T-helper 2 cell treated with Interferon-gamma antibody and Interleukin-4, amounts not matched to agents 100 ng/mL and 5 ng/mL, for 36 hours (primary cell): ENCODE results near the gene UTP11. TPM values are rescaled to one million over a fixed set of nuclear protein-coding genes. Genes with fewer than 3 reads are reported as not detected.

ENCODE experiments used
- intact Hi-C: fragments of 100-400 bp; cut with micrococcal nuclease; formaldehyde crosslinking; loops from one replicate; pipeline ENCODE4 v1.15.1; 2023
- total RNA-seq: library from RNA; stranded (reverse); gene quantifications from 2 replicates; pipeline ENCODE4 v1.2.3, GENCODE V29; 2022

UTP11 gene
- total RNA-seq, 1 donor from 2014 or later: 47.0 TPM

DNA sequence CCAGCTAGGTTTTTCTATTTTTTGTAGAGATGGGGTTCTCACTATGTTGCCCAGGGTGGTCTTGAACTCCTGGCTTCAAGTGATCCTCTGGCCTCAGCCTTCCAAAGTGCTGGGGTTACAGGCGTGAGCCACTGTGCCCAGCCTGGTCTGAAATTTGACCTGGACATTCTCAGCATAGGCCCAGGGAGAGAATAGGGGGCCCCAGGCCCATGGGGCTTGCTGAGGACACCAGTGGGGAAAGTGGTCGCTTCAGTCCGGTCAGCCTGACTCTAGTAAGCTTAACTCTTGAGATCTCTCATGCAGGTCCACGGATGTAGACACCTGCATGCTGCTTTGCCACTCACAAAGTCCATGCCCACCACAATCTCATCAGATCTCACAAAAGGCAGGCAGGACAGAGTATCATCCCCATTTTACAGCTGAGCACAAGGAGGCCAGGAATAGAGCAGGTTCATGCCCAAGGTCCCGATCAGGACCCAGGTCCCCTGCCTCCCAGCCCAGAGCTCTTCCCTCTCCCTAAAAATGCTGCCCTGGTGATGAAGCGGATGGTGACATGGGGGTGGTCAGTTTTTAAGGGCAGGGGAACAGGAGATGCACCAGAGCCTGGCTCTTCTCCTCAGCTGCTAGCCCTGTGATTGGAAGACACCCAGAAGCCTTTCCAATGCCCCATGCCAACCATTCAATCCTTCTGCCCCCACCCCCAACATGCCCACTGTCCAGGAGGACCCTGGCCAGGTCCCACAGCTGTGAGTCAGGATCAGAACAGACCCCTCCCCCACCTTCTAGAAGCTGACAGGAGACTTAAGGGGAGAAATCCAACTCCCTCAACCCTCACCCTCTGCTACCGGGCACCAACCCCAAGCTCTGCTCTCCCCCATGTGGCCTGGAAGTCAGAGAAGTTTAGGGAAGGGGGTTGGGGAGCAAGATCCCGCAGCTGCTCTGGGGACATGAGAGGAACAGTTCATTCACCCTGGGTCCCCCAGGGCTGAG, 9.0 kb upstream of the UTP11 start:
- intact Hi-C loops: loop anchor here (2.0 kb wide), 1 partner anchor 13 kb away; the partner anchor contains the start of gene SF3A3

DNA sequence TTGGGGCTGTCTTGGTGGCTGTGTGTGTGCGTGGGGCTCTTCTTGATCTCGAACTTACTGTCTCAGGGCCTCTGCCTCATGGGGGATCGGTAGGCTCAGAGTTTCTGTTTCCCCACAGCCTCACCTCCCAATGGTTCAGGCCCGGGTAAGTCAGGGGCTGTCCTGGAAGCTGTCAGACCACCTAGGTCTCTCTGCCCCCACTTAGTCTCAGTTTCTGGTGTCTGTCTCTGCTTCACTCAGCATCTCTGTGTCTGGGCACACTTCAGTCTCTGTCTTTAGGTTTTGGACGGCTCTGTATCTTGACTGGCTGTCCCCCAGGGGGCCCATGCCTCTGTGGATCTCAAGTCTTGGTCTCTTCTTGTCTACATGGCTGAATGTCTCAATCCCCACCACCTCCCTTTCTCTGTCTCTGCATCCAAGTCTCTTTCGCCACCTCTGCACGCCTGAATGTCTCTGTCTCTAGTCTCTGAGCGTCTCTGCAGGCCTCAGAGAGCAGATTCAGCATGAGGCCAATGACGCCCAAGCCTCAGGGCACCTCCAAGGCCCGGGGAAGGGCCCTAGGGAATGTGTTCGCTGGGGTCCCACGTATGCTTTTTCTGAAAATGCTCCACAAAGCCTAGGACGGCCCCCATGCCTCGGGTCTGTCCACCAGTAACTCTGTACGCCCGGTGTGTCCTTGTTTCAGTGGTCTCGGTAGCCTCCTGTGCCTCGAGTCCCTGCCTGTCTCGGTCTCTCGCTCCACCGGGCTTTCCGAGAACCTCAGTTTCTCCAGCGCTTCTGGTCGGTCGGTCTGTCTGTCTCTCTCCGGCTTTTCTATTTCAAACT, 8.0 kb upstream of the UTP11 start:
- intact Hi-C loops: loop anchor here (2.0 kb wide), 1 partner anchor 14 kb away; the partner anchor contains the start of gene SF3A3

DNA sequence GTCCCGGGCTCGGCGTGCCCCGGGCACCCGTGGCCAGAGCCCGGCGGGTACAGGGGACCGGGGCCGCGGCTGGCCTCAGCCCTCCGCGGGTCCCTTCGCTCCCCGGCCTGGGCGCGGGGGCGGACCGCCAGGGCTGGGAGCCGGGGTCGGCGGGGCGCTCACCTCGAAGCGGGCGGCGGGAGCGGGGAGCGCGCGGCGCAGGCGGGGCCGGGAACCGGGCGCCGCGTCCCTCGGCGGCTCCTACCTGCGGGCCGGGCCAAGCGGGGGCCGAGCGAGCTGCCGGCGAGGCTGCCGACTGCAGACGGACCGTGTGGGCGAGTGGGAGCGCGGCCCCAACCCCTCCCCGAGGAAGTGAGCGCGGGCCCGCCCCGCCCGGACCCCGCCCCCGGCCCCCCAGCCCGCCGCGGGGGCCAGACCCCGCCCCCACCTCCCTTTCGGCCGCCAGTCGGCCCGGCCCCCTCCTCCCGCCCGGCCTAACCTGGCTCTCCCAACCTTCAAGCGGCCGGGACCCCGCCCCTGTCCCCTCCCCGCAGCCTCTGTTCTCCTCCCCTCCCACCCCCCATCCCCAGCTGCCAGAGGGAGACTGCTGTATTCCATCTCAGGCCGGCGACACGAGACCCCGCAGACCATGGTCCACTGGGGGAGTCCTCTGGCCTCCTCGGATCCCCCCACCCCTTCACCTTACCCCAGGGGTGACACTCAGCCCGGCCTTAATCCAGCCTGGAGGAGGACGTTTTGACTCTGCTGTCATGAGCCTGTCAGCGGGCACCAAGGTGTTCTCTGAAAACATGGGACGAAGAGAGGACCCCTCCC, 7.1 kb upstream of the UTP11 start, which contains the start of gene FHL3:
Gene FHL3 (minus strand): TSS at position 320 of the 813 bp plus-strand sequence. CDS start 6,102 bp downstream, outside the sequence.
- intact Hi-C loops: loop anchor here (2.0 kb wide), 1 partner anchor 15 kb away; the partner anchor contains the start of gene SF3A3

DNA sequence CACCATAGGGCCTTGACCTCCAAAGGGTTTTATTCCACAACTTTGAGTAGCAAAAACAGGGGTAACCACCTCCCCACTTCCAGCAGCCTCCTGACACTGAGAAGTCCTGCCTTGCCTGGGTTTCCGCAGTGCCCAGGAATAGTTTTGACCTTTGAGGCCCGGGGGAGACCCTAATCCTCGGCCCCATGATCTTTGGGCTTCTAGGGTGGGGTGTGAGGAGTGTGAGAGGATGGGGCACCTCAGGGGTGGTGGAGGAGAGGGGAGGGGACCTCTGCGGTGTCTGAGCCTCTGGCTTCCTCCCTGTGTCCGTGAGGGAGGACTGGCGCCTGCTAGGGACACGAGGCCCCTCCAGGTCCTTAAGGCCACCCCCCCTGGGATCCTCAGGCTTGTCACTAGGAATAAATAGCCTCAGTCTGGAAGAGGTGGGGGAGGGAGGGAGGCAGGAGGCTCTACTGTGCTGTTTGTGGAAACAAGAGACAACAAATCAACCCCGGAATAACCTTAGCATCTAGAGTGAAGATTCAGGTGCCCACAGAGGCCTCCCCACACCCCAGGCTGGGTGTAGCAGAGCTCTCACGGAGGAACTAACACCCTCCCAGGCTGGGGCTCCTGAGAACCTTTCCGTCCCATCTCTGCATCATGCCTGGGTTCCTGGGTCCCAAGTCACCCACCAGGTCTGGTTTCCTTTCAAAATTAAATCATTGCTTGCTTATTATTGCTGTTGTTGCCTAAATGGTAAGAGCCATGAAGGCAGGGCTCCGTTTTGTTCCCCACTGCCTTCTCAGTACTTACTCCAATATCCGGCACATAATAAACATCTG, 6.3 kb upstream of the UTP11 start:
- intact Hi-C loops: no loop called here

DNA sequence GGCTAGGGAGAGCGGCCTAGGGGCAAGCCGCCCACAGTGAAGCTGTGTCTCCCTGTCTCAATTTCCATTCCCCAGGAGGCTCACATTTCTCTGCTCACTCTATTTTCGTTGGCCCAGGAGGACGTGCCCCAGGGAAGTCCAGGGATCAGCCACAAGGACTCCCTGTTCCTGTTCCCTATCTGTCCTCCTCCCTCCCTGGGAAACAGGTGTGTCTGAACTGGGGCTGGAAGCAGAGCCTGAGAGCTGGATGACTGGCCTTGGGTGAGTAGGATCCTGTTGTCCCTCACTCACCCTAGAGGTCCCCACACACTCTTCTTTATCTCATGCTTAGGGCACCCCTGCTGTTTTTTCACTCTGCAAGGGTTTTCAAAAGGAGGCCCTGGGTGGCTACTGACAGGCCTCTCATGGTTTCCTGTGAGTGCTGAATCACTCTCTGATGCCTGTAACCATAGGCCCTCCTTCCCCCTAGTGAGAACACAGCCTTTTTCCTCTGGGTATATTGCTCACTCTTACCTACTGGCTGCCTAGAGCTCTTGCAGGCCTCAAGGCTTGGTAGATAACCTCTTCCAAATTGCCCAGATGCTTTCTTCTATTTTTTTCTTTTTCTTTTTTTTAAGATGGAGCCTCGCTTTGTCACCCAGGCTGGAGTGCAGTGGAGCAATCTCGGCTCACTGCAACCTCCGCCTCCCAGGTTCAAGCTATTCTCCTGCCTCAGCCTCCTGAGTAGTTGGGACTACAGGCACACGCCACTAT, 3.3 kb upstream of the UTP11 start:
- intact Hi-C loops: no loop called here

DNA sequence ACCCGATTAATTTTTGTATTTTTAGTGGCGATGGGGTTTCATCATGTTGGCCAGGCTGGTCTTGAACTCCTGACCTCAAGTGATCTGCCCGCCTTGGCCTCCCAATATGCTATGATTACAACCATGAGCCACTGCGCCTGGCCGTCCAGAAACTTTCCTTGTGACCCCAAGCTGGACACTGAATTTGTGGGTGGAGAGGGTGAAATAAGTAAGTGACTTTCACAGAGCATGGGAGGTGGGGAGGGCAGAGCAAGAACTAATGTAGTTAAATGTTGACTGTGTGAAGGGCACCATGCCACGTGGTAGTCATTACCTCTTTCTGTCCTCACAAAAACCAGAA, 2.7 kb upstream of the UTP11 start:
- intact Hi-C loops: loop anchor here (5.0 to 10.0 kb wide), 3 partner anchors 78 to 1865 kb away; partner anchors contain the start of genes C1orf122, TRAPPC3 and YRDC

DNA sequence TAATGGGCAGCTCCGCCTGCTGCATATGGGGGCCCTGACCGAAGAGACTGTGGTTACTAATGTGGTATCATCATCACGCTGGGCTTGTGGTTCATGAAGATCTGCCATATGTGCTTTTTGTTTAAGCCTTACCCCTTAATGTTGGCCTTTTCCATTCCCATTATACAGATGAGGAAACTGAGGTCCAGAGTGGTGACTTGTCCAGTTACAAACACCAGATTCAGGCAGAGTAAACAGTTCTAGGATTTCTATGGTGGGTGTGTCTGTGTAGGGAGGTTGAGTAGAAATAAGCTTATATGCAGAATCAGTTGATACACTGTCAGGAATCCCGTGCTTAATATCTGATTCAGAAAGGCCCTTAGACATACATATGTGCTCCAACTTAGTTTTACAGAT, 691 bp downstream of the UTP11 start:
- intact Hi-C loops: loop anchor here (2.0 to 10.0 kb wide), 4 partner anchors 18 to 1868 kb away; partner anchors contain the start of genes C1orf122, TRAPPC3 and YRDC

DNA sequence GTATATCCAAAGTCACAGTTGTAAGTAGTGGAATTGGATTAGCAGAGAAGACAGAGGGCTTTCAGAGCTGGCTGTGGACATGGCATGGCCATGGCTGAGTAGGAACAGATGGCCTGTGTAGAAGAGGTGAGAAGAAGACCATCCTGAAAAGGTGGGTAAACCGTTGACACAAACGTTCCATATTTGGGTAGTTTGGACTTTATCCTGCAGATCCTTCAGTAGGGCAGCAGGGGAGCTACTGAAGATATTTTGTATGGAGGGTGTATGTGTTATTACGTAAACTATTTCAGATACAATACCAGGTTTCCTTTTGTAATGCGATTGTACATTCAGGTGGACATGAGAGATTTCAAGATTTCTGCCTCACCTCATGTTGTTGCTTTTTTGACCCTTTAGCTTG, 1.6 kb downstream of the UTP11 start:
- intact Hi-C loops: loop anchor here (5.0 to 10.0 kb wide), 3 partner anchors 82 to 1869 kb away; partner anchors contain the start of genes C1orf122, TRAPPC3 and YRDC

DNA sequence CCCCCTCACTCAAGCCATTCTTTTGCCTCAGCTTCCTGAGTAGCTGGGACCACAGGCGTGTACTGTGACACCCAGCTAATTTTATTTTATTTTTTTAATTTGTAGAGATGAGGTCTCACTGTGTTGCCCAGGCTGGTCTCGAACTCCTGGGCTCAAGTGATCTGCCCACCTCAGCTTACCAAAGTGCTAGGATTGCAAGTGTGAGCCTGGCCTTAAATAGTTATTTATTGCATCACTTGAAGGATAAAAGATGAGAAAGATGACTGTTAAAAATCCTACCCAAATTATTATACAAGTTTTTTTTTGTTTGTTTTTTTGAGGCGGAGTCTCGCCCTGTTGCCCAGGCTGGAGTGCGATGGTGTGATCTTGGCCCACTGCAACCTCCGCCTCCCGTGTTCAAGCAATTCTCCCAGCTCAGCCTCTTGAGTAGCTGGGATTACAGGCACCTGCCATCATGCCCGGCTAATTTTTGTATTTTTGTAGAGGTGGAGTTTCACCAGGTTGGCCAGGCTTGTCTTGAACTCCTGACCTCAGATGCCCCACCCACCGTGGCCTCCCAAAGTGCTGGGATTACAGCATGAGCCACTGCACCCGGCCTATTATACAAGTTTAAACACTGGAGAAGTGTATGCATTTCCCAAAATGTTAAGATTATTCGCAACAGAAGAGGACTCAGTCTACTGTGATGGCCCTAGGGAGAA, 2.3 kb downstream of the UTP11 start:
- intact Hi-C loops: loop anchor here (5.0 to 10.0 kb wide), 3 partner anchors 83 to 1870 kb away; partner anchors contain the start of genes C1orf122, TRAPPC3 and YRDC

DNA sequence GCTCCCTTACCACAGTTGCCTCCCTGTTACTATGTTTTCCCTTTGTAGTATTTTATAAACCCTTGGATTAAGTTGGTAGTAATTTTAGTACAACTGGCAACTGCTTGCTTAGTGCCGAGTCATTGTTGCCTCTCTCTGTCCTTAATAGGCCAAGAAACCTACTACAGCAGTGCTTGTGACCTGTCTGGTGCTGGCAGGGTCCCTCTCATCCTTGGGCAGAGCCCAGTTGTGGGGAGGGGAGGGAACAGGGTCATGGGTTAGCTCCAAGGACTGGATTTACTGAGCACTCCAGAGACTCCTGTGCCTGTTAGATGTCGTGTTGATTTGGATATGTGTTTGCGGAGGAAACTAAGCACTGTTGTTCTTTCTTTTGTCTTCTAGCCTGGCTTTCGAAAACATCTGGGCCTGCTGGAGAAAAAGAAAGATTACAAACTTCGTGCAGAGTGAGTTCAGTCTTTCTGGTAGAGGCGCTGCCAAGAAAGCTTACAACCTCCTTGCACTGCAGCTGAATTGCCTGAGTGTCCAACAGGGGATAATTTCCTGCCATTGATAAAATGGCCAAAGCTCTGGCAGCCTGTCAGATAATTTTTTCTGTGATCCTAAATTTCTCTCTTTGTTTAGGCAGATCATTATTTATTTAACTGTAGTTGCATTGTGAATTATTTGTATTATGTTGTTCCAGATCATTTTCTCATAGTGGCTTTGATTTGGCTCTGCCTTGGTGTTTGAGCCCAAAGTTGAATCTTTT, 3.6 kb downstream of the UTP11 start:
- intact Hi-C loops: loop anchor here (10.0 kb wide), 1 partner anchor 1871 kb away; the partner anchor contains the start of gene TRAPPC3

DNA sequence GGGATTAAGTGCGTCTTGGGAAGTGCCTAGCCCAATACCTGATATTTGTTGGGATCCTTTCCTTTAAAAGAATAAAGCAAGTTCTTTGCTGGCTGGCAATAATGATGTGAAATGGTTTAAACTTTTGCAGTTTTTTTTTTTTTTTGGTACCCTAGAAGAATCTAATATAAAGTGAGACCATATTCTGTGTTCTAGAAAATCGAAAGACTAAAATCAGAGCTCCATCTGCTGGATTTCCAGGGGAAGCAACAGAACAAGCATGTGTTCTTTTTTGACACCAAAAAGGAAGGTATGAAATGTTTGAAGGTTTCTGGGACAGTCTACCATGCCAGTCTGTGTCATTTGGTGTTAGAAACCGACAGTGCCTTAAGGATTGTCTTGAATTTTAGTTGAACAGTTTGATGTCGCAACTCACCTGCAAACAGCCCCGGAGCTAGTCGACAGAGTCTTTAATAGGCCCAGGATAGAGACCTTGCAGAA, 6.4 kb downstream of the UTP11 start:
- intact Hi-C loops: loop anchor here (1.0 to 10.0 kb wide), 3 partner anchors 29 to 1874 kb away; partner anchors contain the start of genes SF3A3 and TRAPPC3

DNA sequence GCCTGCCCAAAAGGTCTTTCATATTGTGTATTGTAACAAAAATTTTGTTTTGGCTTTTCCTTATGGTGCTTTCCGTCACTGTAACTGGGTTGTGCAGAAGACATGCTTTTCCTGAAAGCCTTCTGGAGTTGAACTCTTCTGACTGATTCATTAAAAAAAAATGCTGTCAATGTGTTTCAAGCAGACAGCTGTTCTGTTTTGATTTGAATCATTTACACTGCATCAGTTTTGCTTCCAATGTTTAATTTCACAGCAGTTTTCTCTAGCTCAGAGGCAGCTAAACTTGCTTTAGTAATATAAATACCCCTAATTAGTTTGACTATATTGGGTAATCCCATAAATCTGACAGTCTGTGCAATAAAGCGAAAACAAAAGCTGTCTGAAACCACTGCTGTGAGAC, 7.9 kb downstream of the UTP11 start:
- intact Hi-C loops: no loop called here

DNA sequence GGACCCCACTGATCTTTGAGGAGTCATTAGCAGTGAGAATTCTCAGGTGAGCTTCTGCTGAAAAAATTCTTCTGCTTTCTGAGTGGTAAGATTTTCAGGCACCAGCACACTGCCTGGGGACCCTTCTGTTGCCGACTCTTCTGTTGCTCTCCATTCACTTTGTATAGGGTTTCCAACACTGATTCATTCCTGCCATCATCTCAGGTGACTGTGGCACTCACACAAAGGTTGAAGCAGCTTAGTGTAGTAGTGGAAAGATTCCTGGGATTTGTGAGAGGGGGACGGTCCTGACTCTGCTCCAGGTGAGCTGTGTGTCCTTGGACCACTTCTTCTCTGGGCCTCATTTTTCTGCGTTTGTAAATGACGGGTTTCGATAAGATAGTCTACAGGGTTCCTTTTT, 9.4 kb downstream of the UTP11 start:
- intact Hi-C loops: no loop called here

DNA sequence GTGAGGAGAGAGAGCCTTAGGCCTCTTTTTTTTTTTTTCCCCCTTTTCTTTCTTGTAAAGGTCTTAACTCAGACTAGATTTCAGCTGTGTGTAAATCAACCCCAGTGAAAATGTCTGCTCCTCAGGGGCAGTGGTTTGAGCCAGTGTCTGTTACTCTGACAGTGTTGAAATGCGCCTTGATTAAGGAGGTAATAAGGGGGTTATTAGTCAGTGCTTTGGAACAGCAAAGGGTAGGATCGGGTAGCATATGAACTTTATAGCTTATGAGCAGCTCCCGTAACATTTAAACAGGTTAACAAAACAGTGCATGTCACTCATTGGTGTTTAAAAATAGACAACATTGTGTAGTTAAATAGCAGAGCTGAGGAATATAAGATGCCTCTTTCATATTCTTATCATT, 10.3 kb downstream of the UTP11 start:
- intact Hi-C loops: no loop called here

DNA sequence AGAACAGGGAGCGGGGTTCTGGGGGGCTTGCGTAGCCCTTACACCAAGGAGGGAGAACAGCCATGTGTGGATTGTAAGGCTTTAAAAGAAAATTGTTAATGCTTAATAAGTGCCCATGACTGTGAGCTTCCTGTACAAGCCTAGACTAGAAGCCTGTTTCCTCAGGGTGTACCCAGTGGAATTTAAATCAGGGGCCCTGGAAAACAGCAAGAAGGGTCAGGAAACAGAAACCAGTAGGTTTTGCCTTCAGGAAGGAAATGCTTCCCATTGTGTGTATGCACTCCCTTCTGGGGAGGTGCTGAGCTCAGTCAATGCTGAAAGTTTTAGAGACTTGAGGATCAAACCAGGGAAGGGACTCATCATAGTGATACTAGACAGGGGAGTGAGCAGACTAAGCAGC, 12.7 kb downstream of the UTP11 start:
- intact Hi-C loops: loop anchor here (5.0 kb wide), 1 partner anchor 562 kb away; no protein-coding TSS in a partner anchor

DNA sequence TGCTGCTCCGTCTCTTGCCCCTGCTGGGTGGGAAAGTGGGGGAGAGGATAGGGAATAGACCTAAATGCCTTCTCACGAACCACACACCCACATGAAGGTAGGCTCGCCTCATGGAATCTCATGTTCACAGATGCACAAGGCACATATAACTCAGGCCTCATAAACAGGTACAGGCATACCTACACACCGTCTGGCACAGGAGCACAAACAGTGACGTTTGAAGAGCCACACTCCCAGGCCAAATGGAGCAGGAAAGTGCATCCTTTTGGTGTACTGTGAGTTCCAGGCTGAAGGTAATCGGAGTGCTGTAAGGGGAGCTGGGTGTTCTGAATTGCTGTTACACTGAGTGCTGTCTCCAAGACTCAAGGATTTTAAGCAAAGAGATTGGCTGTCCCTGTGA, 13.1 kb downstream of the UTP11 start:
- intact Hi-C loops: loop anchor here (5.0 kb wide), 1 partner anchor 562 kb away; no protein-coding TSS in a partner anchor

DNA sequence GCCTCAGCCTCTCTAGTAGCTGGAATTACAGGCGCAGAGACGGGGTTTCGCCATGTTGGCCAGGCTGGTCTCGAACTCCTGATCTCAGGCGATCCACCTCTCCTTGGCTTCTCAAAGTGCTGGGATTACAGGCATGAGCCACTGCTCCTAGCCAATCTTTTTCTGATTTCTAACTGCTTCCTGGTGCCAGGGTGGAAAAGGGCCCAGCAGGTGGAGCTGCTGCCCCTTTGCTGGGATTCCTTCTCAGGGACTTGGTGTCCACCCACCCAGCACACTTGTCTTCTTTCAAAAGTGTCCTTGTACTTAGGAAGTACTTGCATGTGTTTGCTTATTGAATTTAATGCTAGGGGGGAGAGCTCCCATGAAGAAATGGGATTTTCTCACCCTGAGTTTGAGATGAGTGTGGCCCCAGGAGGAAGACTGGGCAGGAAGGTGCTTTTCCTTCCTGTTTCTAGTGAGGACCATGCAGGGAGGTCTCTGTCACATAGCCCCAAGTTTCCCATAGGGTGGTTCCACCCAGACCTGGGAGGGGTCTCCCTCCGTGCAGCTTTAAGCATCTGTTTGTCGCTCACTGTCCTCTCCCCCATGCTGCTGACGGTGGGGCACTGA, 14.2 kb downstream of the UTP11 start:
- intact Hi-C loops: loop anchor here (5.0 kb wide), 1 partner anchor 561 kb away; no protein-coding TSS in a partner anchor
